K562 (cell line): Measurements from ENCODE around the gene ZDHHC8. TPM values are rescaled to one million over a fixed set of nuclear protein-coding genes. Genes with fewer than 3 reads are reported as not detected.

Source experiments
- ATAC-seq: fragments of 200-7000 bp; cut with Tn5 transposase; 3 replicates; pipeline ENCODE4 v1.9.1; 2020; ENCODE audit warnings: moderate library complexity
- BruUV-seq: library from RNA; stranded (reverse); fragments of 400-500 nt; replicated peaks from 2 replicates; lab custom pipeline; 2021; lab: Mats Ljungman, UMichigan
- CTCF ChIA-PET: fragments of 300-600 bp; formaldehyde crosslinking; extraction: SDS; loops from one replicate; lab custom pipeline; 2021; ENCODE audit warnings: low intra/inter-chr PET ratio; lab: Yijun Ruan, JAX
- POLR2A ChIA-PET: fragments of 300-600, 350-650 bp; sonication (Branson Sonifier 250); formaldehyde crosslinking; extraction: SDS; loops from one replicate; lab custom pipeline; 2021; ENCODE audit warnings: antibody characterized with exemption, inconsistent platforms; lab: Yijun Ruan, JAX
- DNase-seq, 4 experiments: peaks; one replicate each; pipeline versions ENCODE4 v3.0.0 to v3.0.0-alpha.2; 2011 to 2018; ENCODE audit warnings: low spot score in 3 of 4, mixed read lengths in 3 of 4; ENCODE audit errors: extremely low read depth in 1 of 4
- FAIRE-seq: peaks from 2 replicates; lab custom pipeline; 2011; peaks lifted over from hg19 to GRCh38; lab: Jason Lieb, UNC
- H2AFZ ChIP-seq: 2 replicates; pipeline ENCODE4 v1.6.0; 2011; ENCODE audit warnings: low read depth, low read length, control low read depth, inconsistent platforms
- H3K27ac ChIP-seq: fragments of 200-600 bp; 3 replicates; pipeline ENCODE4 v1.8.0; 2011; ENCODE audit warnings: low read depth, mild to moderate bottlenecking, control low read depth, inconsistent platforms, low read length, moderate library complexity, mixed read lengths; ENCODE audit errors: extremely low read depth
- H3K27me3 ChIP-seq, 2 experiments: fragments of 300-600 bp in 1 of 2; 2 replicates in 1 of 2; 3 replicates in 1 of 2; pipeline versions ENCODE4 v1.6.0 to v1.8.0; 2011; ENCODE audit warnings: inconsistent platforms in 2 of 2, low read length in 2 of 2, mild to moderate bottlenecking in 1 of 2, mixed read lengths in 1 of 2, moderate library complexity in 1 of 2; ENCODE audit not compliant: control insufficient read depth in 2 of 2, insufficient read depth in 2 of 2
- H3K36me3 ChIP-seq: fragments of 300-600 bp; 3 replicates; pipeline ENCODE4 v1.8.0; 2011; ENCODE audit warnings: mild to moderate bottlenecking, low read length, inconsistent platforms; ENCODE audit not compliant: control insufficient read depth, insufficient read depth
- H3K4me1 ChIP-seq, 2 experiments: fragments of 200-600 bp in 1 of 2; replicated peaks in 1 of 2; 2 replicates in 1 of 2; 3 replicates in 1 of 2; pipeline versions ENCODE4 v1.5.1 to v1.8.0; 2011; ENCODE audit warnings: inconsistent platforms in 2 of 2, low read length in 2 of 2, mild to moderate bottlenecking in 1 of 2, mixed read lengths in 1 of 2, moderate library complexity in 1 of 2; ENCODE audit not compliant: control insufficient read depth in 2 of 2, insufficient read depth in 2 of 2
- H3K4me2 ChIP-seq: 2 replicates; pipeline ENCODE4 v1.6.1; 2011; ENCODE audit warnings: low read length, control low read depth, inconsistent platforms, mixed read lengths; ENCODE audit not compliant: insufficient read depth
- H3K4me3 ChIP-seq: fragments of 200-600 bp; sonication (generic), shearing (Covaris generic); 2 replicates; pipeline ENCODE4 v1.5.1; 2016; ENCODE audit warnings: control low read depth, inconsistent platforms
- H3K79me2 ChIP-seq: fragments of 200-600 bp; 3 replicates; pipeline ENCODE4 v1.8.0; 2011; ENCODE audit warnings: low read length, inconsistent platforms; ENCODE audit not compliant: control insufficient read depth, insufficient read depth
- H3K9ac ChIP-seq, 2 experiments: 2 replicates each; pipeline versions ENCODE4 v1.6.0 to v1.6.1; 2011; ENCODE audit warnings: low read depth in 2 of 2, low read length in 2 of 2, control low read depth in 1 of 2, inconsistent platforms in 1 of 2, mild to moderate bottlenecking in 1 of 2, mixed read lengths in 1 of 2; ENCODE audit not compliant: insufficient read depth in 1 of 2
- H3K9me1 ChIP-seq: one replicate; pipeline ENCODE4 v1.6.0; 2011; ENCODE audit warnings: inconsistent platforms, mild to moderate bottlenecking, low read length, moderate library complexity; ENCODE audit not compliant: control insufficient read depth, insufficient read depth
- H3K9me3 ChIP-seq: replicated peaks from 2 replicates; pipeline ENCODE4 v1.5.1; 2011; ENCODE audit warnings: low read depth, low read length, inconsistent platforms; ENCODE audit not compliant: control insufficient read depth, insufficient read depth
- H4K20me1 ChIP-seq: replicated peaks from 2 replicates; pipeline ENCODE4 v1.6.1; 2011; ENCODE audit warnings: low read length, inconsistent platforms, mixed read lengths; ENCODE audit not compliant: control insufficient read depth, insufficient read depth
- CREB1 ChIP-seq, 2 experiments: sonication (generic) in 1 of 2; formaldehyde crosslinking in 1 of 2; IDR thresholded peaks; 2 replicates each; pipeline versions ENCODE4 v1.6.1 to v1.8.0; 2012 to 2022; ENCODE audit warnings: inconsistent platforms in 1 of 2, mild to moderate bottlenecking in 1 of 2, missing genetic modification reagents in 1 of 2, moderate library complexity in 1 of 2
- EGR1 ChIP-seq: fragments of 450-650 bp; conservative IDR thresholded peaks from 2 replicates; pipeline ENCODE4 v1.6.1; 2017; ENCODE audit warnings: mild to moderate bottlenecking
- FIP1L1 ChIP-seq: fragments of 200-400 bp; formaldehyde crosslinking; IDR thresholded peaks from 2 replicates; pipeline ENCODE4 v1.6.1; 2018; ENCODE audit warnings: mild to moderate bottlenecking, low read depth, low read length; ENCODE audit not compliant: poor library complexity, severe bottlenecking
- JUND ChIP-seq, 2 experiments: IDR thresholded peaks; 2 replicates in 1 of 2; 3 replicates in 1 of 2; pipeline ENCODE4 v1.6.1; 2011; ENCODE audit warnings: borderline replicate concordance in 2 of 2, low read depth in 2 of 2, low read length in 2 of 2, improper control_type of control experiment in 1 of 2, missing biosample characterization in 1 of 2, missing genetic modification characterization in 1 of 2, missing genetic modification reagents in 1 of 2
- KDM5B ChIP-seq: fragments of 200-600 bp; sonication (generic); IDR thresholded peaks from 2 replicates; pipeline ENCODE4 v1.6.1; 2012; ENCODE audit warnings: low read depth, mild to moderate bottlenecking, moderate library complexity, low read length, control low read depth, inconsistent platforms; ENCODE audit not compliant: insufficient replicate concordance
- NCOA4 ChIP-seq: fragments of 450-650 bp; IDR thresholded peaks from 2 replicates; pipeline ENCODE4 v1.6.1; 2018; ENCODE audit warnings: mild to moderate bottlenecking; ENCODE audit not compliant: partially characterized antibody
- NFATC3 ChIP-seq: fragments of 450-650 bp; IDR thresholded peaks from 2 replicates; pipeline ENCODE4 v1.6.1; 2017; ENCODE audit warnings: mild to moderate bottlenecking
- RUNX1 ChIP-seq: sonication (generic); IDR thresholded peaks from 2 replicates; pipeline ENCODE4 v1.6.1; 2016; ENCODE audit warnings: antibody characterized with exemption, low read depth
- TCF3 ChIP-seq: sonication (generic); formaldehyde crosslinking; IDR thresholded peaks from 2 replicates; pipeline ENCODE4 v1.4.0; 2020; ENCODE audit warnings: mild to moderate bottlenecking, missing genetic modification reagents
- WHSC1 ChIP-seq: IDR thresholded peaks from one replicate; pipeline ENCODE4 v1.6.1; 2012; ENCODE audit warnings: low read length, control low read depth, inconsistent platforms
- ZNF764 ChIP-seq: fragments of 250-450 bp; sonication (Bioruptor Pico); IDR thresholded peaks from 2 replicates; pipeline ENCODE4 v1.4.0; 2020; ENCODE audit warnings: low read depth, mild to moderate bottlenecking, moderate library complexity
- WGBS: fragments of 100-300 bp; shearing (Covaris generic); methylation state at CpG from one replicate; pipeline ENCODE4 v1.1.6; 2016; ENCODE audit warnings: low coverage, mixed read lengths; ENCODE audit not compliant: insufficient coverage; ENCODE audit errors: missing lambda C conversion rate; 5-methylcytosine and 5-hydroxymethylcytosine counted together
- in situ Hi-C: fragments of 300-500 bp; cut with MboI; formaldehyde crosslinking; loops from 4 replicates; pipeline ENCODE4 v1.15.0; 2018; ENCODE audit warnings: inconsistent platforms, mixed read lengths
- intact Hi-C: fragments of 100-400 bp; cut with micrococcal nuclease; formaldehyde crosslinking; loops from 2 replicates; pipeline ENCODE4 v1.14.2; 2022
- polyA plus RNA-seq, 8 experiments: library from polyadenylated mRNA; depleted of rRNA in 4 of 8; stranded (reverse) in 5 of 8; unstranded in 3 of 8; fragments of >200 nt; fragmentation: Nextera tagmentation in 2 of 8; fragmentation: Illumina TruSeq in 1 of 8; extraction: Ambion mirVana in 2 of 8; extraction: Trizol in 1 of 8; gene quantifications; 2 replicates each; pipeline versions ENCODE4 v1.2.1 to v1.2.3, GENCODE V29; 2011 to 2014; ENCODE audit warnings: inconsistent platforms in 1 of 8, missing spikeins in 1 of 8
- total RNA-seq, 7 experiments: library from RNA; depleted of rRNA in 6 of 7; stranded (reverse); fragments of >200 nt in 6 of 7; fragmentation: Illumina TruSeq in 2 of 7; extraction: Trizol in 2 of 7; gene quantifications; 2 replicates each; pipeline versions ENCODE4 v1.2.1 to v1.2.3, GENCODE V29; 2011 to 2021; ENCODE audit warnings: low replicate concordance in 1 of 7
- TF ChIP-seq, protein P1 (sequence below): fragments of 450-650 bp; conservative IDR thresholded peaks from 2 replicates; pipeline ENCODE4 v1.6.1; 2016; ENCODE audit warnings: missing genetic modification characterization, low read depth, mild to moderate bottlenecking, missing compliant biosample characterization, moderate library complexity
- TF ChIP-seq, protein P2 (sequence below), 3 experiments: IDR thresholded peaks in 2 of 3; conservative IDR thresholded peaks in 1 of 3; 2 replicates each; pipeline ENCODE4 v1.5.1; 2011 to 2012; ENCODE audit warnings: low read length in 3 of 3, mild to moderate bottlenecking in 3 of 3, control low read depth in 2 of 3, improper control_type of control experiment in 1 of 3, inconsistent platforms in 1 of 3, low read depth in 1 of 3, mixed read lengths in 1 of 3, moderate library complexity in 1 of 3; ENCODE audit not compliant: insufficient read depth in 2 of 3
- TF ChIP-seq, protein P3 (sequence below): IDR thresholded peaks from 2 replicates; pipeline ENCODE4 v1.6.1; 2016; ENCODE audit warnings: missing genetic modification characterization, missing compliant biosample characterization

Gene ZDHHC8
- total and polyA plus RNA-seq, 9 of the 15 experiments (the other 6 are each of a cell fraction or from before 2014, with no cell fraction given), result 0.04 to 109 (median 16.4) TPM

DNA sequence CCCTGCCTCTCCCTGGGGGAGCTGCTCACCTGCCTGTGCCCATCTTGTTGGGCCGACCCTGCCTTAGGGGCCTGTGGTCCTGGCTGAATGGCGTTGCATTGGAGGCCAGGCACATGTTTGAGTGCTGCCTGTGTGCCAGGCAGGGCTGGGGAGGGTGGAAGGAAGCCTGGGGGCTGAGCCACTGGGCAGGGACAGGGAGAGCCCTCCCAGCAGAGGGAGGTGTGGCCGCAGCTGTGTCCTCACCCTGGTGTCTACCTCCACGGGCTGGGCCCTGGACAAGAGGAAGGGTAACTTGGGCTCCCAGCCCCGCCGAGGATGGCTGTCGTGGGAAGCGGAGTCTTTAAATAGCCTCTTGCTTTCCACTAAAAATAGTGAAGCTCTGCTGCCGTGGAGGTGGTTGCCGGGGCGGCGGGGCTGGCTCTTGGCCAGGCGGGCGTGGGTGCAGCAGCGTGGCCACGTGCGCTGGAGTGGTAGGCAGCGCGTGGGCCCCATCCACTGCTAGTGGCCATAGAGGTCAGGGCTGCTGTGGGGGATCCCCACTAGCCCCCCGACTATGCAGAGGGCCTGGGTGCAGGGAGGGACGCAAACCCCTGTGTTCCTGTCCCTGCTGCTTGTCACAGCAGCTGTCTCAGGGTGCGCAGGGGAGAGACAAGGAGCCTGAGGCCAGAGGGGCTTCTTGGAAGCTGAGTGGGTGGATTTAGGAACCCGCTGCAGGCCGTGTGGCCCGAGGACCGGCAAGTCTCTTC lies 6.2 kb downstream of the ZDHHC8 start (continued):
- no peak for TF ChIP-seq NFATC3
- TF ChIP-seq KDM5B, result no peak
- TF ChIP-seq ZNF764 (CRISPR knock-in tag), result peak; percentile 24; the same call in 1 of the 2 replicates
- peak; percentile 50 for TF ChIP-seq WHSC1
- TF ChIP-seq CREB1 (IDR thresholded peaks at IDR 0.05), result no peak; the same call in 1 of the 2 replicates
- TF ChIP-seq CREB1 (CRISPR knock-in tag; IDR thresholded peaks at IDR 0.05), result no peak
- TF ChIP-seq FIP1L1, result peak; percentile 11
- peak; percentile 62 for TF ChIP-seq EGR1
- no peak for TF ChIP-seq JUND (IDR thresholded peaks at IDR 0.05; ENCODE audit: borderline replicate concordance, low read depth, low read length)
- TF ChIP-seq JUND (tag; IDR thresholded peaks at IDR 0.05; ENCODE audit: borderline replicate concordance, low read depth, low read length), result no peak
- TF ChIP-seq NCOA4, result no peak

DNA sequence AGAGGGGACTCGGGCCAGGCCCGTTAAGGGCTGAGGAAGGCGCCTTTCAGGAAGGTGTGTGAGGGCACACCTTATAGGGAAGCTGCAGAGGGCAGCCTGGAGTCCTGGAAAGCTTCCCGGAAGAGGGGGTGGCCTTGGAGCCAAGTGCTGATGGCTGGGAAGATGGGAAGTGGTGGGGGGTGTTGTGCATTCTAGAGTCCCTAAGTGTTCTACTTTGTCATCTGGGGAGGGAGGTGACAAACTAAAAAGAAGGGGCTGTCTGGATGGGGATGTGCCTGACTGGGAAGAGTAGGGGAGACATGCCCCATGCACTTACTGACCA lies 6.8 kb downstream of the ZDHHC8 start:
- Histone ChIP-seq H3K4me1 (peaks cover 9 to 88% of the 10 kb centered on the region in 2 experiments), H3K36me3 (peaks cover 17% of the 10 kb centered on the region; the same call in 2 of the 3 replicates), H3K79me2 (peaks cover 9% of the 10 kb centered on the region; the same call in 1 of the 3 replicates), H4K20me1 (peaks cover 45% of the 10 kb centered on the region), H3K27me3 (no peaks in the 10 kb centered on the region), H3K9me3 (no peaks in the 10 kb centered on the region), H3K4me3 (no peak overlapping the region), H2AFZ (no peak overlapping the region), H3K9me1 (peaks cover 18% of the 10 kb centered on the region), H3K4me2 (no peak overlapping the region), H3K9ac (peak overlapping the region in 1 of 2 experiments; percentile 86; a peak in 2 of 4 replicates), H3K27ac (no peak overlapping the region)
- 58% methylated on average over 4 of the region's 4 CpGs for WGBS
- POLR2A ChIA-PET, result interaction anchor here (0.9 to 7.2 kb wide), 12 partner anchors 8 to 408 kb away, joined by 3 to 68 read pairs (median 4); partner anchors contain the start of gene TRMT2A
- DNase-seq (peak in 2 of 4 experiments; percentile 75 to 84), ATAC-seq (peak; percentile 2; the same call in 2 of the 3 replicates), FAIRE-seq (peak; percentile 46)
- in situ Hi-C loops, result no loop called here
- CTCF ChIA-PET, result no interaction called here
- BruUV-seq, result no TSS peak
- intact Hi-C loops, result no loop called here
- TF ChIP-seq, protein P1, sequence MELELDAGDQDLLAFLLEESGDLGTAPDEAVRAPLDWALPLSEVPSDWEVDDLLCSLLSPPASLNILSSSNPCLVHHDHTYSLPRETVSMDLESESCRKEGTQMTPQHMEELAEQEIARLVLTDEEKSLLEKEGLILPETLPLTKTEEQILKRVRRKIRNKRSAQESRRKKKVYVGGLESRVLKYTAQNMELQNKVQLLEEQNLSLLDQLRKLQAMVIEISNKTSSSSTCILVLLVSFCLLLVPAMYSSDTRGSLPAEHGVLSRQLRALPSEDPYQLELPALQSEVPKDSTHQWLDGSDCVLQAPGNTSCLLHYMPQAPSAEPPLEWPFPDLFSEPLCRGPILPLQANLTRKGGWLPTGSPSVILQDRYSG, result no peak
- TF ChIP-seq RUNX1, result no peak
- TF ChIP-seq, protein P2, sequence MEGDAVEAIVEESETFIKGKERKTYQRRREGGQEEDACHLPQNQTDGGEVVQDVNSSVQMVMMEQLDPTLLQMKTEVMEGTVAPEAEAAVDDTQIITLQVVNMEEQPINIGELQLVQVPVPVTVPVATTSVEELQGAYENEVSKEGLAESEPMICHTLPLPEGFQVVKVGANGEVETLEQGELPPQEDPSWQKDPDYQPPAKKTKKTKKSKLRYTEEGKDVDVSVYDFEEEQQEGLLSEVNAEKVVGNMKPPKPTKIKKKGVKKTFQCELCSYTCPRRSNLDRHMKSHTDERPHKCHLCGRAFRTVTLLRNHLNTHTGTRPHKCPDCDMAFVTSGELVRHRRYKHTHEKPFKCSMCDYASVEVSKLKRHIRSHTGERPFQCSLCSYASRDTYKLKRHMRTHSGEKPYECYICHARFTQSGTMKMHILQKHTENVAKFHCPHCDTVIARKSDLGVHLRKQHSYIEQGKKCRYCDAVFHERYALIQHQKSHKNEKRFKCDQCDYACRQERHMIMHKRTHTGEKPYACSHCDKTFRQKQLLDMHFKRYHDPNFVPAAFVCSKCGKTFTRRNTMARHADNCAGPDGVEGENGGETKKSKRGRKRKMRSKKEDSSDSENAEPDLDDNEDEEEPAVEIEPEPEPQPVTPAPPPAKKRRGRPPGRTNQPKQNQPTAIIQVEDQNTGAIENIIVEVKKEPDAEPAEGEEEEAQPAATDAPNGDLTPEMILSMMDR (IDR thresholded peaks at IDR 0.05 in 2 of 3, conservative IDR thresholded peaks at IDR 0.05 in 1 of 3; ENCODE audit: insufficient read depth in 2 of 3, low read depth in 1 of 3, low read length in 3 of 3), result 0 out of 6 replicates have a peak, but pooled peaks of 1 of the 3 experiments have one; percentile 1
- peak; percentile 8 for TF ChIP-seq WHSC1
- TF ChIP-seq TCF3 (CRISPR knock-in tag), result no peak
- TF ChIP-seq, protein P3, sequence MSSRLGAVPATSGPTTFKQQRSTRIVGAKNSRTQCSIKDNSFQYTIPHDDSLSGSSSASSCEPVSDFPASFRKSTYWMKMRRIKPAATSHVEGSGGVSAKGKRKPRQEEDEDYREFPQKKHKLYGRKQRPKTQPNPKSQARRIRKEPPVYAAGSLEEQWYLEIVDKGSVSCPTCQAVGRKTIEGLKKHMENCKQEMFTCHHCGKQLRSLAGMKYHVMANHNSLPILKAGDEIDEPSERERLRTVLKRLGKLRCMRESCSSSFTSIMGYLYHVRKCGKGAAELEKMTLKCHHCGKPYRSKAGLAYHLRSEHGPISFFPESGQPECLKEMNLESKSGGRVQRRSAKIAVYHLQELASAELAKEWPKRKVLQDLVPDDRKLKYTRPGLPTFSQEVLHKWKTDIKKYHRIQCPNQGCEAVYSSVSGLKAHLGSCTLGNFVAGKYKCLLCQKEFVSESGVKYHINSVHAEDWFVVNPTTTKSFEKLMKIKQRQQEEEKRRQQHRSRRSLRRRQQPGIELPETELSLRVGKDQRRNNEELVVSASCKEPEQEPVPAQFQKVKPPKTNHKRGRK (tag), result no peak
- TF ChIP-seq KDM5B, result no peak
